K562 (cell line): Measurements from ENCODE around the gene PMFBP1. TPM values are rescaled to one million over a fixed set of nuclear protein-coding genes. Genes with fewer than 3 reads are reported as not detected.

Experiments used
- ATAC-seq: fragments of 200-7000 bp; cut with Tn5 transposase; 3 replicates; pipeline ENCODE4 v1.9.1; 2020; ENCODE audit warnings: moderate library complexity
- BruUV-seq: library from RNA; stranded (reverse); fragments of 400-500 nt; replicated peaks from 2 replicates; lab custom pipeline; 2021; lab: Mats Ljungman, UMichigan
- CTCF ChIA-PET: fragments of 300-600 bp; formaldehyde crosslinking; extraction: SDS; loops from one replicate; lab custom pipeline; 2021; ENCODE audit warnings: low intra/inter-chr PET ratio; lab: Yijun Ruan, JAX
- POLR2A ChIA-PET: fragments of 300-600, 350-650 bp; sonication (Branson Sonifier 250); formaldehyde crosslinking; extraction: SDS; loops from one replicate; lab custom pipeline; 2021; ENCODE audit warnings: antibody characterized with exemption, inconsistent platforms; lab: Yijun Ruan, JAX
- DNase-seq, 4 experiments: peaks; one replicate each; pipeline versions ENCODE4 v3.0.0 to v3.0.0-alpha.2; 2011 to 2018; ENCODE audit warnings: low spot score in 3 of 4, mixed read lengths in 3 of 4; ENCODE audit errors: extremely low read depth in 1 of 4
- FAIRE-seq: peaks from 2 replicates; lab custom pipeline; 2011; peaks lifted over from hg19 to GRCh38; lab: Jason Lieb, UNC
- H2AFZ ChIP-seq: 2 replicates; pipeline ENCODE4 v1.6.0; 2011; ENCODE audit warnings: low read depth, low read length, control low read depth, inconsistent platforms
- H3K27ac ChIP-seq: fragments of 200-600 bp; 3 replicates; pipeline ENCODE4 v1.8.0; 2011; ENCODE audit warnings: low read depth, mild to moderate bottlenecking, control low read depth, inconsistent platforms, low read length, moderate library complexity, mixed read lengths; ENCODE audit errors: extremely low read depth
- H3K27me3 ChIP-seq, 2 experiments: fragments of 300-600 bp in 1 of 2; 2 replicates in 1 of 2; 3 replicates in 1 of 2; pipeline versions ENCODE4 v1.6.0 to v1.8.0; 2011; ENCODE audit warnings: inconsistent platforms in 2 of 2, low read length in 2 of 2, mild to moderate bottlenecking in 1 of 2, mixed read lengths in 1 of 2, moderate library complexity in 1 of 2; ENCODE audit not compliant: control insufficient read depth in 2 of 2, insufficient read depth in 2 of 2
- H3K36me3 ChIP-seq: fragments of 300-600 bp; 3 replicates; pipeline ENCODE4 v1.8.0; 2011; ENCODE audit warnings: mild to moderate bottlenecking, low read length, inconsistent platforms; ENCODE audit not compliant: control insufficient read depth, insufficient read depth
- H3K4me1 ChIP-seq, 2 experiments: fragments of 200-600 bp in 1 of 2; replicated peaks in 1 of 2; 2 replicates in 1 of 2; 3 replicates in 1 of 2; pipeline versions ENCODE4 v1.5.1 to v1.8.0; 2011; ENCODE audit warnings: inconsistent platforms in 2 of 2, low read length in 2 of 2, mild to moderate bottlenecking in 1 of 2, mixed read lengths in 1 of 2, moderate library complexity in 1 of 2; ENCODE audit not compliant: control insufficient read depth in 2 of 2, insufficient read depth in 2 of 2
- H3K4me2 ChIP-seq: 2 replicates; pipeline ENCODE4 v1.6.1; 2011; ENCODE audit warnings: low read length, control low read depth, inconsistent platforms, mixed read lengths; ENCODE audit not compliant: insufficient read depth
- H3K4me3 ChIP-seq: fragments of 200-600 bp; sonication (generic), shearing (Covaris generic); 2 replicates; pipeline ENCODE4 v1.5.1; 2016; ENCODE audit warnings: control low read depth, inconsistent platforms
- H3K79me2 ChIP-seq: fragments of 200-600 bp; 3 replicates; pipeline ENCODE4 v1.8.0; 2011; ENCODE audit warnings: low read length, inconsistent platforms; ENCODE audit not compliant: control insufficient read depth, insufficient read depth
- H3K9ac ChIP-seq, 2 experiments: 2 replicates each; pipeline versions ENCODE4 v1.6.0 to v1.6.1; 2011; ENCODE audit warnings: low read depth in 2 of 2, low read length in 2 of 2, control low read depth in 1 of 2, inconsistent platforms in 1 of 2, mild to moderate bottlenecking in 1 of 2, mixed read lengths in 1 of 2; ENCODE audit not compliant: insufficient read depth in 1 of 2
- H3K9me1 ChIP-seq: one replicate; pipeline ENCODE4 v1.6.0; 2011; ENCODE audit warnings: inconsistent platforms, mild to moderate bottlenecking, low read length, moderate library complexity; ENCODE audit not compliant: control insufficient read depth, insufficient read depth
- H3K9me3 ChIP-seq: replicated peaks from 2 replicates; pipeline ENCODE4 v1.5.1; 2011; ENCODE audit warnings: low read depth, low read length, inconsistent platforms; ENCODE audit not compliant: control insufficient read depth, insufficient read depth
- H4K20me1 ChIP-seq: replicated peaks from 2 replicates; pipeline ENCODE4 v1.6.1; 2011; ENCODE audit warnings: low read length, inconsistent platforms, mixed read lengths; ENCODE audit not compliant: control insufficient read depth, insufficient read depth
- ETV5 ChIP-seq: sonication (generic); formaldehyde crosslinking; IDR thresholded peaks from 2 replicates; pipeline ENCODE4 v1.4.0; 2020; ENCODE audit warnings: low read depth, mild to moderate bottlenecking, missing genetic modification reagents
- KLF16 ChIP-seq: IDR thresholded peaks from 2 replicates; pipeline ENCODE4 v1.6.1; 2016; ENCODE audit warnings: antibody characterized with exemption
- SAFB ChIP-seq: fragments of 200-400 bp; formaldehyde crosslinking; IDR thresholded peaks from 2 replicates; pipeline ENCODE4 v1.6.1; 2017; ENCODE audit warnings: low read depth, low read length, borderline replicate concordance
- SMARCB1 ChIP-seq: IDR thresholded peaks from 2 replicates; pipeline ENCODE4 v1.6.1; 2011; ENCODE audit warnings: improper control_type of control experiment, low read depth; ENCODE audit not compliant: insufficient read length
- TEAD1 ChIP-seq, 2 experiments: fragments of 450-650 bp in 1 of 2; sonication (generic) in 1 of 2; formaldehyde crosslinking; IDR thresholded peaks; 2 replicates each; pipeline versions ENCODE4 v1.4.0 to v1.8.0; 2020 to 2022; ENCODE audit warnings: mild to moderate bottlenecking in 2 of 2, missing genetic modification reagents in 1 of 2
- WGBS: fragments of 100-300 bp; shearing (Covaris generic); methylation state at CpG from one replicate; pipeline ENCODE4 v1.1.6; 2016; ENCODE audit warnings: low coverage, mixed read lengths; ENCODE audit not compliant: insufficient coverage; ENCODE audit errors: missing lambda C conversion rate; 5-methylcytosine and 5-hydroxymethylcytosine counted together
- in situ Hi-C: fragments of 300-500 bp; cut with MboI; formaldehyde crosslinking; loops from 4 replicates; pipeline ENCODE4 v1.15.0; 2018; ENCODE audit warnings: inconsistent platforms, mixed read lengths
- intact Hi-C: fragments of 100-400 bp; cut with micrococcal nuclease; formaldehyde crosslinking; loops from 2 replicates; pipeline ENCODE4 v1.14.2; 2022
- polyA plus RNA-seq, 8 experiments: library from polyadenylated mRNA; depleted of rRNA in 4 of 8; stranded (reverse) in 5 of 8; unstranded in 3 of 8; fragments of >200 nt; fragmentation: Nextera tagmentation in 2 of 8; fragmentation: Illumina TruSeq in 1 of 8; extraction: Ambion mirVana in 2 of 8; extraction: Trizol in 1 of 8; gene quantifications; 2 replicates each; pipeline versions ENCODE4 v1.2.1 to v1.2.3, GENCODE V29; 2011 to 2014; ENCODE audit warnings: inconsistent platforms in 1 of 8, missing spikeins in 1 of 8
- total RNA-seq, 7 experiments: library from RNA; depleted of rRNA in 6 of 7; stranded (reverse); fragments of >200 nt in 6 of 7; fragmentation: Illumina TruSeq in 2 of 7; extraction: Trizol in 2 of 7; gene quantifications; 2 replicates each; pipeline versions ENCODE4 v1.2.1 to v1.2.3, GENCODE V29; 2011 to 2021; ENCODE audit warnings: low replicate concordance in 1 of 7
- TF ChIP-seq, protein P1 (sequence below): fragments of 250-450 bp; sonication (Bioruptor Pico); IDR thresholded peaks from 2 replicates; pipeline ENCODE4 v1.4.0; 2020; ENCODE audit warnings: borderline replicate concordance

The PMFBP1 gene
- total and polyA plus RNA-seq, 9 of the 15 experiments (the other 6 are each of a cell fraction or from before 2014, with no cell fraction given), result 0.13 to 0.91 (median 0.47) TPM

- ChIA-PET CTCF (no interaction called here), POLR2A (interaction anchor here (1.2 kb wide), 1 partner anchor 11 kb away, joined by 3 read pairs; no protein-coding TSS in a partner anchor)
- DNase-seq (no peak), FAIRE-seq (no peak), ATAC-seq (no peak)
- no peak overlapping the region for H3K4me3 ChIP-seq
- WGBS, result 85% methylated on average over 7 of the region's 7 CpGs
- no peak for TF ChIP-seq ETV5 (CRISPR knock-in tag)
- no peak for TF ChIP-seq SAFB
- TF ChIP-seq TEAD1 (CRISPR knock-in tag; IDR thresholded peaks at IDR 0.05), result no peak
- TF ChIP-seq, protein P1, sequence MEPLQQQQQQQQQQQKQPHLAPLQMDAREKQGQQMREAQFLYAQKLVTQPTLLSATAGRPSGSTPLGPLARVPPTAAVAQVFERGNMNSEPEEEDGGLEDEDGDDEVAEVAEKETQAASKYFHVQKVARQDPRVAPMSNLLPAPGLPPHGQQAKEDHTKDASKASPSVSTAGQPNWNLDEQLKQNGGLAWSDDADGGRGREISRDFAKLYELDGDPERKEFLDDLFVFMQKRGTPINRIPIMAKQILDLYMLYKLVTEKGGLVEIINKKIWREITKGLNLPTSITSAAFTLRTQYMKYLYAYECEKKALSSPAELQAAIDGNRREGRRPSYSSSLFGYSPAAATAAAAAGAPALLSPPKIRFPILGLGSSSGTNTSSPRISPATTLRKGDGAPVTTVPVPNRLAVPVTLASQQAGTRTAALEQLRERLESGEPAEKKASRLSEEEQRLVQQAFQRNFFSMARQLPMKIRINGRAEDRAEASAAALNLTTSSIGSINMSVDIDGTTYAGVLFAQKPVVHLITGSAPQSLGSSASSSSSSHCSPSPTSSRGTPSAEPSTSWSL (CRISPR knock-in tag), result no peak
- no peak for TF ChIP-seq KLF16
- no peak for TF ChIP-seq SMARCB1
- TF ChIP-seq, all 486 proteins: peak for 0
- H2AFZ ChIP-seq, result no peak overlapping the region
- no TSS peak for BruUV-seq
- H3K79me2 ChIP-seq, result no peaks in the 10 kb centered on the region
- peaks cover 45% of the 10 kb centered on the region; the same call in 2 of the 3 replicates for H3K36me3 ChIP-seq
- H4K20me1 ChIP-seq, result no peaks in the 10 kb centered on the region
- peaks cover 4 to 16% of the 10 kb centered on the region in 2 experiments; a peak in 3 of 5 replicates for H3K4me1 ChIP-seq
- no peak overlapping the region for H3K27ac ChIP-seq
- H3K9me1 ChIP-seq, result peaks cover 4% of the 10 kb centered on the region
- intact Hi-C loops (no loop called here), in situ Hi-C loops (no loop called here)
- no peaks in the 10 kb centered on the region; a peak in 1 of 5 replicates for H3K27me3 ChIP-seq
- no peaks in the 10 kb centered on the region for H3K9me3 ChIP-seq
- H3K4me2 ChIP-seq, result no peak overlapping the region
- H3K9ac ChIP-seq, result no peak overlapping the region
Observed at GRCh38 chr16:72112906-72113615, 58.9 kb downstream of the PMFBP1 start.
